K562 (cell line): ENCODE results near the gene KLRC2. TPM values are rescaled to one million over a fixed set of nuclear protein-coding genes. Genes with fewer than 3 reads are reported as not detected.

Experiments
- DNMT1 ChIP-seq: fragments of 450-650 bp; IDR thresholded peaks from 2 replicates; pipeline ENCODE4 v1.6.1; 2016; ENCODE audit warnings: antibody characterized with exemption, mild to moderate bottlenecking
- ESRRA ChIP-seq: fragments of 450-650 bp; IDR thresholded peaks from 2 replicates; pipeline ENCODE4 v1.6.1; 2014; ENCODE audit warnings: low read depth, mild to moderate bottlenecking, moderate library complexity, borderline replicate concordance
- POLR2B ChIP-seq: fragments of 450-650 bp; IDR thresholded peaks from 2 replicates; pipeline ENCODE4 v1.6.1; 2018; ENCODE audit warnings: low read depth; ENCODE audit not compliant: partially characterized antibody
- RB1 ChIP-seq: fragments of 450-650 bp; IDR thresholded peaks from 2 replicates; pipeline ENCODE4 v1.6.1; 2017; ENCODE audit warnings: low read depth, mild to moderate bottlenecking
- SLC30A9 ChIP-seq: fragments of 250-450 bp; sonication (Bioruptor Pico); IDR thresholded peaks from 2 replicates; pipeline ENCODE4 v1.8.0; 2022; ENCODE audit warnings: mild to moderate bottlenecking, moderate library complexity
- SP1 ChIP-seq: sonication (generic); formaldehyde crosslinking; IDR thresholded peaks from 2 replicates; pipeline ENCODE4 v1.8.1; 2022; ENCODE audit warnings: mild to moderate bottlenecking, missing genetic modification reagents
- TCF7L2 ChIP-seq: fragments of 150-350 bp; IDR thresholded peaks from 2 replicates; pipeline ENCODE4 v1.6.1; 2016; ENCODE audit warnings: low read depth, mild to moderate bottlenecking, low read length, moderate library complexity
- ZNF699 ChIP-seq: fragments of 250-450 bp; sonication (Bioruptor Pico); IDR thresholded peaks from 2 replicates; pipeline ENCODE4 v1.8.0; 2021; ENCODE audit warnings: mild to moderate bottlenecking, moderate library complexity; ENCODE audit not compliant: insufficient replicate concordance
- polyA plus RNA-seq, 8 experiments: library from polyadenylated mRNA; depleted of rRNA in 4 of 8; stranded (reverse) in 5 of 8; unstranded in 3 of 8; fragments of >200 nt; fragmentation: Nextera tagmentation in 2 of 8; fragmentation: Illumina TruSeq in 1 of 8; extraction: Ambion mirVana in 2 of 8; extraction: Trizol in 1 of 8; gene quantifications; 2 replicates each; pipeline versions ENCODE4 v1.2.1 to v1.2.3, GENCODE V29; 2011 to 2014; ENCODE audit warnings: inconsistent platforms in 1 of 8, missing spikeins in 1 of 8
- total RNA-seq, 7 experiments: library from RNA; depleted of rRNA in 6 of 7; stranded (reverse); fragments of >200 nt in 6 of 7; fragmentation: Illumina TruSeq in 2 of 7; extraction: Trizol in 2 of 7; gene quantifications; 2 replicates each; pipeline versions ENCODE4 v1.2.1 to v1.2.3, GENCODE V29; 2011 to 2021; ENCODE audit warnings: low replicate concordance in 1 of 7
- TF ChIP-seq, protein P1 (sequence below): fragments of 450-650 bp; IDR thresholded peaks from 2 replicates; pipeline ENCODE4 v1.6.1; 2016; ENCODE audit warnings: low read depth
- TF ChIP-seq, protein P2 (sequence below): IDR thresholded peaks from 2 replicates; pipeline ENCODE4 v1.6.1; 2012; ENCODE audit warnings: low read depth, low read length, improper control_type of control experiment, borderline replicate concordance
- TF ChIP-seq, protein P3 (sequence below): fragments of 250-450 bp; sonication (Bioruptor Pico); IDR thresholded peaks from 2 replicates; pipeline ENCODE4 v1.5.0; 2021; ENCODE audit warnings: mild to moderate bottlenecking, moderate library complexity
- TF ChIP-seq, protein P4 (sequence below): sonication (generic); formaldehyde crosslinking; IDR thresholded peaks from 2 replicates; pipeline ENCODE4 v1.9.0; 2022; ENCODE audit warnings: mild to moderate bottlenecking, missing genetic modification reagents

Gene KLRC2
- total and polyA plus RNA-seq, 9 of the 15 experiments (the other 6 are each of a cell fraction or from before 2014, with no cell fraction given), result not detected

DNA sequence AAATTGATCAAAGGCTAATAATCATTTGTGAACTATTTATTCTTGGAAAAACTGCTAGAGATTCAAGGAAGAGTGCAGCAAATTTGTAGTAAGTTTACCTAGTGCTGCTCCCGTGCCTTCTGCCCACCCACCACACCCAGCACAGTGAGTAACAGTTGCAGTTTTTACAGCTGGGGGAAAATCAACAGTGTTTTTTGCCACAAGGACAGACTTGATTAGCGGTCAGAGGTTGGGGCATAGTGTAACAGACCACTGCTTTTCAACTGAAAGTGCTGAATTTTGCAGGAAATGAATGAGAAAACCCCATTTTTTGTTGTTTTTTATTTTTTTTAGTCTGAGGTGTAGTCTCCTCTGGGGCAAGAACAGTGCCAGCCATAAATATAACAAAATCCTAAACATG lies 38.5 kb downstream of the KLRC2 start (continued):
- TF ChIP-seq, protein P1, sequence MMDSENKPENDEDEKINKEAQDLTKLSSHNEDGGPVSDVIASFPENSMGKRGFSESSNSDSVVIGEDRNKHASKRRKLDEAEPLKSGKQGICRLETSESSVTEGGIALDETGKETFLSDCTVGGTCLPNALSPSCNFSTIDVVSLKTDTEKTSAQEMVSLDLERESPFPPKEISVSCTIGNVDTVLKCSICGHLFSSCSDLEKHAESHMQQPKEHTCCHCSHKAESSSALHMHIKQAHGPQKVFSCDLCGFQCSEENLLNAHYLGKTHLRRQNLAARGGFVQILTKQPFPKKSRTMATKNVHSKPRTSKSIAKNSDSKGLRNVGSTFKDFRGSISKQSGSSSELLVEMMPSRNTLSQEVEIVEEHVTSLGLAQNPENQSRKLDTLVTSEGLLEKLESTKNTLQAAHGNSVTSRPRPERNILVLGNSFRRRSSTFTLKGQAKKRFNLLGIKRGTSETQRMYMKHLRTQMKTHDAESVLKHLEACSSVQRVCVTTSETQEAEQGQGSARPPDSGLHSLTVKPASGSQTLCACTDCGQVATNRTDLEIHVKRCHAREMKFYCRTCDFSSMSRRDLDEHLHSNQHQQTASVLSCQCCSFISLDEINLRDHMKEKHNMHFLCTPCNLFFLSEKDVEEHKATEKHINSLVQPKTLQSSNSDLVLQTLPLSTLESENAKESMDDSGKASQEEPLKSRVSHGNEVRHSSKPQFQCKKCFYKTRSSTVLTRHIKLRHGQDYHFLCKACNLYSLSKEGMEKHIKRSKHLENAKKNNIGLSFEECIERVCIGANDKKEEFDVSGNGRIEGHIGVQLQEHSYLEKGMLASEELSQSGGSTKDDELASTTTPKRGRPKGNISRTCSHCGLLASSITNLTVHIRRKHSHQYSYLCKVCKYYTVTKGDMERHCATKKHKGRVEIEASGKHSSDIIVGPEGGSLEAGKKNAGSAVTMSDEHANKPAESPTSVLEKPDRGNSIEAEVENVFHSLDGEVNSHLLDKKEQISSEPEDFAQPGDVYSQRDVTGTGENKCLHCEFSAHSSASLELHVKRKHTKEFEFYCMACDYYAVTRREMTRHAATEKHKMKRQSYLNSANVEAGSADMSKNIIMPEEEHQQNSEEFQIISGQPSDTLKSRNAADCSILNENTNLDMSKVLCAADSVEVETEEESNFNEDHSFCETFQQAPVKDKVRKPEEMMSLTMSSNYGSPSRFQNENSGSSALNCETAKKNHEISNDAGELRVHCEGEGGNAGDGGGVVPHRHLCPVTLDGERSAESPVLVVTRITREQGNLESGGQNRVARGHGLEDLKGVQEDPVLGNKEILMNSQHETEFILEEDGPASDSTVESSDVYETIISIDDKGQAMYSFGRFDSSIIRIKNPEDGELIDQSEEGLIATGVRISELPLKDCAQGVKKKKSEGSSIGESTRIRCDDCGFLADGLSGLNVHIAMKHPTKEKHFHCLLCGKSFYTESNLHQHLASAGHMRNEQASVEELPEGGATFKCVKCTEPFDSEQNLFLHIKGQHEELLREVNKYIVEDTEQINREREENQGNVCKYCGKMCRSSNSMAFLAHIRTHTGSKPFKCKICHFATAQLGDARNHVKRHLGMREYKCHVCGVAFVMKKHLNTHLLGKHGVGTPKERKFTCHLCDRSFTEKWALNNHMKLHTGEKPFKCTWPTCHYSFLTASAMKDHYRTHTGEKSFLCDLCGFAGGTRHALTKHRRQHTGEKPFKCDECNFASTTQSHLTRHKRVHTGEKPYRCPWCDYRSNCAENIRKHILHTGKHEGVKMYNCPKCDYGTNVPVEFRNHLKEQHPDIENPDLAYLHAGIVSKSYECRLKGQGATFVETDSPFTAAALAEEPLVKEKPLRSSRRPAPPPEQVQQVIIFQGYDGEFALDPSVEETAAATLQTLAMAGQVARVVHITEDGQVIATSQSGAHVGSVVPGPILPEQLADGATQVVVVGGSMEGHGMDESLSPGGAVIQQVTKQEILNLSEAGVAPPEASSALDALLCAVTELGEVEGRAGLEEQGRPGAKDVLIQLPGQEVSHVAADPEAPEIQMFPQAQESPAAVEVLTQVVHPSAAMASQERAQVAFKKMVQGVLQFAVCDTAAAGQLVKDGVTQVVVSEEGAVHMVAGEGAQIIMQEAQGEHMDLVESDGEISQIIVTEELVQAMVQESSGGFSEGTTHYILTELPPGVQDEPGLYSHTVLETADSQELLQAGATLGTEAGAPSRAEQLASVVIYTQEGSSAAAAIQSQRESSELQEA, result no peak
- TF ChIP-seq ZNF699 (CRISPR knock-in tag), result no peak
- no peak for TF ChIP-seq SLC30A9
- TF ChIP-seq SP1 (CRISPR knock-in tag), result no peak
- no peak for TF ChIP-seq RB1
- TF ChIP-seq, protein P2, sequence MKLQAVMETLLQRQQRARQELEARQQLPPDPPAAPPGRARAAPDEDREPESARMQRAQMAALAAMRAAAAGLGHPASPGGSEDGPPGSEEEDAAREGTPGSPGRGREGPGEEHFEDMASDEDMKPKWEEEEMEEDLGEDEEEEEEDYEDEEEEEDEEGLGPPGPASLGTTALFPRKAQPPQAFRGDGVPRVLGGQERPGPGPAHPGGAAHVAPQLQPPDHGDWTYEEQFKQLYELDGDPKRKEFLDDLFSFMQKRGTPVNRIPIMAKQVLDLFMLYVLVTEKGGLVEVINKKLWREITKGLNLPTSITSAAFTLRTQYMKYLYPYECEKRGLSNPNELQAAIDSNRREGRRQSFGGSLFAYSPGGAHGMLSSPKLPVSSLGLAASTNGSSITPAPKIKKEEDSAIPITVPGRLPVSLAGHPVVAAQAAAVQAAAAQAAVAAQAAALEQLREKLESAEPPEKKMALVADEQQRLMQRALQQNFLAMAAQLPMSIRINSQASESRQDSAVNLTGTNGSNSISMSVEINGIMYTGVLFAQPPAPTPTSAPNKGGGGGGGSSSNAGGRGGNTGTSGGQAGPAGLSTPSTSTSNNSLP, result no peak
- TF ChIP-seq, protein P3, sequence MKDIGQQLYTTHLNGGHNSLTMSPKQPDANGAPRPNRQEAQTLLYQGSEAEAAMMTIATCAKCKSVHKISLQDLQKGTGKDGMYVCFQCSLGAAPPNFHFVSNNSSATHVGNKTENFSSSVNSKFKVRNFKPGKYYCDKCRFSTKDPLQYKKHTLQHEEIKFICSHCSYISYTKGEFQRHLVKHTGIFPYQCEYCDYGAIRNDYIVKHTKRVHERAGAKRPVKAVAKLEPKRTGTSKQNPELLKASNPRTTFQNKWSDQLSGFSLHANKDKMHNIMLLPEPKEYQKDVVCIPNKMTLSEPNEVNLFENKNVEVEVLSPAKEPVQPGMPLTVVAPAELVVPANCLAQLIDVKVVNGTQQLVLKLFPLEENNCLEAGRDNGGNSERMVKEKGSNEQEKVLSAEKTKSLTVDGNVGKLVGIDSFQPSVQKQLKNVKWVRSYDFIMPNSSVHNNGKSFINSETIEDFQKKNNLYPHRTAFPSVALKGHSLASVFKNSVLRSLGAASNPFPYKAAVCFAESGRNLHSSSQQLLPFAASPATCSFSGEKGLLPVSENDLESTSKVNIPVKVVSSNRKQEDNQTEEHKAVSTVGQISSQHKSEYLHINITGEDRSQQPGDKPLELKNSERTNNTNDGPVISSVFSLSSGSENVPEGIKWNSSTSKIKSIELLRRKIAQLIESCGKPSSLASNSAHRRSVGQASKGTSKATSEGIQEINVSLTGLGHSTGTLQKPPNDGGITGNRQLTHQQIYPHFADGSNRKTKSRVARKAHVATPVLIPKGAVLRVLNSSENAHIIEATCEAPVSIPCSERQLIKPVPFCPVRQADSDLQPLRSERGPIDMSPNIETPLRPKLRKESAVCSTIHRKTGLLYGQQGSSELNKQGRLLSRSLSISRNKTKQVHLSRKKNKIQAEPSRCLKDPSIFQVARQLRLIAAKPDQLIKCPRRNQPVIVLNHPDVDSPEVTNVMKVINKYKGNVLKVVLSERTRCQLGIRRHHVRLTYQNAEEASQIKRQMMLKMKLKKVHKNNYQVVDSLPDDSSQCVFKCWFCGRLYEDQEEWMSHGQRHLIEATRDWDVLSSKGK, result no peak
- TF ChIP-seq, protein P4, sequence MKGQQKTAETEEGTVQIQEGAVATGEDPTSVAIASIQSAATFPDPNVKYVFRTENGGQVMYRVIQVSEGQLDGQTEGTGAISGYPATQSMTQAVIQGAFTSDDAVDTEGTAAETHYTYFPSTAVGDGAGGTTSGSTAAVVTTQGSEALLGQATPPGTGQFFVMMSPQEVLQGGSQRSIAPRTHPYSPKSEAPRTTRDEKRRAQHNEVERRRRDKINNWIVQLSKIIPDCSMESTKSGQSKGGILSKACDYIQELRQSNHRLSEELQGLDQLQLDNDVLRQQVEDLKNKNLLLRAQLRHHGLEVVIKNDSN (CRISPR knock-in tag), result no peak
- no peak for TF ChIP-seq ESRRA
- TF ChIP-seq TCF7L2, result no peak
- no peak for TF ChIP-seq POLR2B
- TF ChIP-seq DNMT1, result no peak
